Stomach (tissue), 4 donors: ENCODE results near the gene DYNC2I2.

Experiments used
- CTCF ChIP-seq, 7 experiments: fragments of 450-650 bp in 4 of 7; fragments of 200-600 bp in 3 of 7; sonication (generic) in 3 of 7; IDR thresholded peaks; one replicate each; pipeline ENCODE4 v1.5.1; 2016 to 2019; ENCODE audit warnings: antibody characterized with exemption in 7 of 7, control low read depth in 2 of 7, mild to moderate bottlenecking in 1 of 7
- POLR2AphosphoS5 ChIP-seq, 3 donors: sonication (generic); formaldehyde crosslinking; IDR thresholded peaks; one replicate each; pipeline ENCODE4 v1.6.1; 2016; ENCODE audit warnings: antibody characterized with exemption in 3 of 3

- TF ChIP-seq CTCF (IDR thresholded peaks at IDR 0.05) = no peak
- TF ChIP-seq POLR2AphosphoS5 (IDR thresholded peaks at IDR 0.05) = no peak
Observed at GRCh38 chr9:128629852-128630545, 26.6 kb downstream of the DYNC2I2 start.
